ENCODE results near the gene MYLK4.

DNA sequence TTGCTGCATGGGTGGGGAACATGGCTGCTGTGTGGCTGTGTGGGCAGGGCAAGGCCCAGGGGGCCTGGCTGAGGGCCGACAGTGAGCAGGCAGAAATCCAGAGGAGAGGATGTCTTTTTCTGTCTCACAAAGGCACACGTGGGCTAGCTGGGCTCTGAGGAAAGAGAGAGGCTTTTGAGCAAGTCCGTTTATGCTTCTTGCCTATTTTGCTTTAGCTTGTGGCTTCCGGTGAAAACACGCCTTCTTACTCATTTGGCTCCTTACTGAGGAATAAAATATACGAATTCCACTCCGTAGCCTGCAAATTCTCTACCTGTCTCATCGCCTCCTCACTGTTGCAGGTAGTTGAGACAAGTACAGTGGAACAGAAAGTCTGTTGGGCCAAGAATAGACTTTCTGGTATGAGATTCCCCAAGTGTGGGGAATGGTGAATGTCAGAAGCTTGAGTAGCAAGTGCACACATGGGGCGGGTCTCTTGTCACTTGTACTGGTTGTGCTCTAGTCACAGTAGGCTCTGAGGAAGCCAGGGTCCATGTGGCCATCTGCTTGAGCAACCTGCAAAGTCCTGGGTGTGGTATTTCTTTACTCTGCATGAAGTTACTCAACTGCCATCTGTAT, 42.9 kb upstream of the MYLK4 start:
- no peak for TF ChIP-seq POLR2AphosphoS5 (IDR thresholded peaks at IDR 0.05; ENCODE audit: borderline replicate concordance, low read depth, low read length)
- TF ChIP-seq EZH2 (IDR thresholded peaks at IDR 0.05): no peak

All from SK-N-MC (cell line).